Fibroblast of lung (primary cell): ENCODE results near the gene RPS8.

Source experiments
- EZH2 ChIP-seq: IDR thresholded peaks from 2 replicates; pipeline ENCODE4 v1.5.1; 2012; ENCODE audit warnings: low read length, control low read depth, mild to moderate bottlenecking; ENCODE audit errors: missing control alignments
- TF ChIP-seq, protein P1 (sequence below), 2 donors: IDR thresholded peaks in 1 of 2; conservative IDR thresholded peaks in 1 of 2; 1 replicate in 1 of 2; 2 replicates in 1 of 2; pipeline ENCODE4 v1.5.1; 2011 to 2012; ENCODE audit warnings: low read length in 2 of 2, control low read depth in 1 of 2, inconsistent platforms in 1 of 2, low read depth in 1 of 2, mild to moderate bottlenecking in 1 of 2

- TF ChIP-seq EZH2 = no peak
- TF ChIP-seq, protein P1, sequence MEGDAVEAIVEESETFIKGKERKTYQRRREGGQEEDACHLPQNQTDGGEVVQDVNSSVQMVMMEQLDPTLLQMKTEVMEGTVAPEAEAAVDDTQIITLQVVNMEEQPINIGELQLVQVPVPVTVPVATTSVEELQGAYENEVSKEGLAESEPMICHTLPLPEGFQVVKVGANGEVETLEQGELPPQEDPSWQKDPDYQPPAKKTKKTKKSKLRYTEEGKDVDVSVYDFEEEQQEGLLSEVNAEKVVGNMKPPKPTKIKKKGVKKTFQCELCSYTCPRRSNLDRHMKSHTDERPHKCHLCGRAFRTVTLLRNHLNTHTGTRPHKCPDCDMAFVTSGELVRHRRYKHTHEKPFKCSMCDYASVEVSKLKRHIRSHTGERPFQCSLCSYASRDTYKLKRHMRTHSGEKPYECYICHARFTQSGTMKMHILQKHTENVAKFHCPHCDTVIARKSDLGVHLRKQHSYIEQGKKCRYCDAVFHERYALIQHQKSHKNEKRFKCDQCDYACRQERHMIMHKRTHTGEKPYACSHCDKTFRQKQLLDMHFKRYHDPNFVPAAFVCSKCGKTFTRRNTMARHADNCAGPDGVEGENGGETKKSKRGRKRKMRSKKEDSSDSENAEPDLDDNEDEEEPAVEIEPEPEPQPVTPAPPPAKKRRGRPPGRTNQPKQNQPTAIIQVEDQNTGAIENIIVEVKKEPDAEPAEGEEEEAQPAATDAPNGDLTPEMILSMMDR (conservative IDR thresholded peaks at IDR 0.05 in 1 of 2, IDR thresholded peaks at IDR 0.05 in 1 of 2; ENCODE audit: low read depth in 1 of 2, low read length in 2 of 2) = peak; percentile 79 to 80
These were observed 44.4 kb upstream of the RPS8 start, which contains the start of gene RNU5D-1 for GRCh38 chr1:44730741-44731512.
